ENCODE data around the gene C16orf89. TPM values are rescaled to one million over a fixed set of nuclear protein-coding genes. Genes with fewer than 3 reads are reported as not detected.

The C16orf89 gene
- total RNA-seq, 1 experiment from 2014 or later: not detected

DNA sequence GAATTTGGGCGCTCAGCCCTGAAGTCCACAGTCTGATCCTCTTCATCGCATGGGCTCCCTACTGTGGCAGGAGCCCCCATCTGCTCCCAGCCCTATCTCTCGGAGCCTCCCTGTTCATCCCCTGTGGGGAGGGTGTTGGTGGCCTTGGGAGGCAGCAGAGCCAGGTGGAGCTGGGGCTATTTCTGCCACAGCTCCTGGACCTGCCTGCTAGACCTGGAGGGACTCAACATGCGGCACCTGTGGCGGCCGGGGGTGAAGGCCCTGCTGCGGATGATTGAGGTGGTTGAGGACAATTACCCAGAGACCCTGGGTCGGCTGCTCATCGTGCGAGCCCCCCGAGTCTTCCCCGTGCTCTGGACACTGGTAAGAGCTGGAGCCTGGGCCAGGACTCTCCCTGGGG is 62.5 kb downstream of the C16orf89 start:
- Histone ChIP-seq H3K4me3 (ENCODE audit: low read length) (no peak overlapping the region), H3F3A (ENCODE audit: low read length, unreplicated experiment) (no peaks in the 10 kb centered on the region), H3K4me2 (ENCODE audit: low read length) (no peak overlapping the region), H4K20me1 (ENCODE audit: low read length) (no peaks in the 10 kb centered on the region), H3K9ac (ENCODE audit: low read length) (no peak overlapping the region), H3K36me3 (ENCODE audit: low read depth, low read length) (no peaks in the 10 kb centered on the region), H2AFZ (ENCODE audit: low read length) (no peak overlapping the region), H3K27ac (ENCODE audit: low read length) (no peak overlapping the region), H3K4me1 (ENCODE audit: insufficient read depth, low read length) (no peaks in the 10 kb centered on the region), H3K79me2 (ENCODE audit: low read length) (no peaks in the 10 kb centered on the region), H3K9me2 (replicated peaks; ENCODE audit: low read length) (no peaks in the 10 kb centered on the region), H3K9me3 (ENCODE audit: low read length) (no peaks in the 10 kb centered on the region), H3K27me3 (ENCODE audit: low read length) (no peaks in the 10 kb centered on the region)
- DNase-seq: no peak
- ATAC-seq: no peak
- ChIA-PET CTCF (no interaction called here), POLR2A (ENCODE audit: unreplicated experiment) (no interaction called here)
- TF ChIP-seq EZH2phosphoT487 (IDR thresholded peaks at IDR 0.05; ENCODE audit: borderline replicate concordance, low read length) (no peak), EZH2 (IDR thresholded peaks at IDR 0.05; ENCODE audit: low read length, unreplicated experiment) (no peak)
- TF ChIP-seq, protein P1, sequence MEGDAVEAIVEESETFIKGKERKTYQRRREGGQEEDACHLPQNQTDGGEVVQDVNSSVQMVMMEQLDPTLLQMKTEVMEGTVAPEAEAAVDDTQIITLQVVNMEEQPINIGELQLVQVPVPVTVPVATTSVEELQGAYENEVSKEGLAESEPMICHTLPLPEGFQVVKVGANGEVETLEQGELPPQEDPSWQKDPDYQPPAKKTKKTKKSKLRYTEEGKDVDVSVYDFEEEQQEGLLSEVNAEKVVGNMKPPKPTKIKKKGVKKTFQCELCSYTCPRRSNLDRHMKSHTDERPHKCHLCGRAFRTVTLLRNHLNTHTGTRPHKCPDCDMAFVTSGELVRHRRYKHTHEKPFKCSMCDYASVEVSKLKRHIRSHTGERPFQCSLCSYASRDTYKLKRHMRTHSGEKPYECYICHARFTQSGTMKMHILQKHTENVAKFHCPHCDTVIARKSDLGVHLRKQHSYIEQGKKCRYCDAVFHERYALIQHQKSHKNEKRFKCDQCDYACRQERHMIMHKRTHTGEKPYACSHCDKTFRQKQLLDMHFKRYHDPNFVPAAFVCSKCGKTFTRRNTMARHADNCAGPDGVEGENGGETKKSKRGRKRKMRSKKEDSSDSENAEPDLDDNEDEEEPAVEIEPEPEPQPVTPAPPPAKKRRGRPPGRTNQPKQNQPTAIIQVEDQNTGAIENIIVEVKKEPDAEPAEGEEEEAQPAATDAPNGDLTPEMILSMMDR (conservative IDR thresholded peaks at IDR 0.05; ENCODE audit: low read depth, low read length): no peak
- intact Hi-C loops (cut with micrococcal nuclease): no loop called here
- BruUV-seq (replicated peaks): no TSS peak

DNA sequence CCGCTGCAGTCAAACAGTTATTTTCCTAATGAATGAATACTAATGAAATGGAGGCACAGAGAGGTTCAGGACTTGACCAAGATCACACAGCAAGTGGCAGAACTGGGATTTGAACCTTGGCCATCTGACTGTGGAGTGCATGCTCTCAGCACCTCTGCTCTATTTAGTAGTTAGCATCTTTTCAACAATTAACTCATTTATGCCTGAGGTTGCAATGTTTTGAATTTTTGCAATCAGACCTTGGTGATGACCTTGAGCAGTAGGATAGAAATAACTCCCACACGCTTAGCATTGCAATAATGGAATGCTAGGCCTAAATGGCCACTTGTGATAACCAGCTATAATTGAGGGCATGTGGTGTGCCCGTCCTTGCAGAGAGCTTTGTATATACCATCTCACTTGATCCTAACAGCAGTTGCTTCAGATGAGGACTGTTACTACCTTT is 63.0 kb downstream of the C16orf89 start:
- Histone ChIP-seq H3K27me3 (ENCODE audit: low read length) (no peaks in the 10 kb centered on the region), H3F3A (ENCODE audit: low read length, unreplicated experiment) (no peaks in the 10 kb centered on the region), H3K27ac (ENCODE audit: low read length) (no peak overlapping the region), H4K20me1 (ENCODE audit: low read length) (no peaks in the 10 kb centered on the region), H3K9me3 (ENCODE audit: low read length) (no peaks in the 10 kb centered on the region), H3K36me3 (ENCODE audit: low read depth, low read length) (no peaks in the 10 kb centered on the region), H3K9ac (ENCODE audit: low read length) (no peak overlapping the region), H3K9me2 (replicated peaks; ENCODE audit: low read length) (no peaks in the 10 kb centered on the region), H3K4me3 (ENCODE audit: low read length) (no peak overlapping the region), H3K79me2 (ENCODE audit: low read length) (no peaks in the 10 kb centered on the region), H3K4me2 (ENCODE audit: low read length) (no peak overlapping the region), H2AFZ (ENCODE audit: low read length) (no peak overlapping the region), H3K4me1 (ENCODE audit: insufficient read depth, low read length) (no peaks in the 10 kb centered on the region)
- no TSS peak for BruUV-seq (replicated peaks)
- TF ChIP-seq, protein P1 (conservative IDR thresholded peaks at IDR 0.05; ENCODE audit: low read depth, low read length): no peak
- TF ChIP-seq EZH2phosphoT487 (IDR thresholded peaks at IDR 0.05; ENCODE audit: borderline replicate concordance, low read length) (no peak), EZH2 (IDR thresholded peaks at IDR 0.05; ENCODE audit: low read length, unreplicated experiment) (no peak)
- POLR2A ChIA-PET (ENCODE audit: unreplicated experiment): no interaction called here
- CTCF ChIA-PET: no interaction called here
- no peak for ATAC-seq
- intact Hi-C loops (cut with micrococcal nuclease): no loop called here
- no peak for DNase-seq

DNA sequence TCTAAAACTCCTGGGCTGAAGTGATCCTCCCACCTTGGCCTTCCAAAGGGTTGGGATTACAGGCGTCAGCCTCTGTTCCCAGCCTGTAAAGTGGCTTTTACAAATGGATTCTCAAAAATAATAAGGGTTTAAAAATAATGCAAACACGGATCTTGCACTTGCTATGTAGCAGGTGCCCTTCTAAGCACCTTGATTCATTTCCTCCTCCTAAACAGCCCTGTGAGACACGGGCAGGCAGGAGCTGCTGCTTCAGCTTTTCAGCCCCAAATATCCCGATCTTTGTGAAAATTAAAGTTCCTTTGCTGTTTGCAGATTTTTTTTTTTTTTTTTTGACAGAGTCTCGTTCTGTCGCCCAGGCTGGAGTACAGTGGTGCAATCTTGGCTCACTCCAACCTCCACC is 63.8 kb downstream of the C16orf89 start:
- Histone ChIP-seq H3K4me3 (ENCODE audit: low read length) (no peak overlapping the region), H3K27me3 (ENCODE audit: low read length) (no peaks in the 10 kb centered on the region), H2AFZ (ENCODE audit: low read length) (no peak overlapping the region), H3K4me2 (ENCODE audit: low read length) (no peak overlapping the region), H3K36me3 (ENCODE audit: low read depth, low read length) (no peaks in the 10 kb centered on the region), H3K9me2 (replicated peaks; ENCODE audit: low read length) (no peaks in the 10 kb centered on the region), H3K9me3 (ENCODE audit: low read length) (no peaks in the 10 kb centered on the region), H3K27ac (ENCODE audit: low read length) (no peak overlapping the region), H4K20me1 (ENCODE audit: low read length) (no peaks in the 10 kb centered on the region), H3F3A (ENCODE audit: low read length, unreplicated experiment) (no peaks in the 10 kb centered on the region), H3K9ac (ENCODE audit: low read length) (no peak overlapping the region), H3K79me2 (ENCODE audit: low read length) (no peaks in the 10 kb centered on the region), H3K4me1 (ENCODE audit: insufficient read depth, low read length) (no peaks in the 10 kb centered on the region)
- ATAC-seq: no peak
- POLR2A ChIA-PET (ENCODE audit: unreplicated experiment): no interaction called here
- CTCF ChIA-PET: no interaction called here
- DNase-seq: no peak
- intact Hi-C loops (cut with micrococcal nuclease): no loop called here
- BruUV-seq (replicated peaks): no TSS peak
- TF ChIP-seq EZH2phosphoT487 (IDR thresholded peaks at IDR 0.05; ENCODE audit: borderline replicate concordance, low read length) (no peak), EZH2 (IDR thresholded peaks at IDR 0.05; ENCODE audit: low read length, unreplicated experiment) (no peak)
- TF ChIP-seq, protein P1 (conservative IDR thresholded peaks at IDR 0.05; ENCODE audit: low read depth, low read length): no peak
